DOHH2 (cell line): ENCODE results near the gene CD27.
"Not testable (repeated sequence)": the region's sequence is repeated elsewhere in the genome, so short reads cannot be mapped to it uniquely, and the experiment has no call there.

Experiments
- H3F3A ChIP-seq: fragments of 200-600 bp; sonication (generic), shearing (Covaris generic); 2 replicates; pipeline ENCODE4 v1.6.0; 2016; ENCODE audit warnings: antibody characterized with exemption, mild to moderate bottlenecking; ENCODE audit not compliant: control insufficient read depth, insufficient read depth
- H3K27ac ChIP-seq: fragments of 200-600 bp; sonication (generic); 2 replicates; pipeline ENCODE4 v1.5.1; 2014; ENCODE audit warnings: low read depth, mild to moderate bottlenecking, low read length, moderate library complexity
- H3K27me3 ChIP-seq: fragments of 200-600 bp; sonication (generic); 2 replicates; pipeline ENCODE4 v1.6.1; 2014; ENCODE audit warnings: mild to moderate bottlenecking, low read length, mixed read lengths; ENCODE audit not compliant: control insufficient read depth
- H3K36me3 ChIP-seq: fragments of 200-600 bp; sonication (generic); 2 replicates; pipeline ENCODE4 v1.6.1; 2014; ENCODE audit warnings: mild to moderate bottlenecking, low read length, moderate library complexity, mixed read lengths; ENCODE audit not compliant: control insufficient read depth
- H3K4me1 ChIP-seq: fragments of 200-600 bp; sonication (generic); 2 replicates; pipeline ENCODE4 v1.6.1; 2014; ENCODE audit warnings: mild to moderate bottlenecking, low read length, mixed read lengths; ENCODE audit not compliant: control insufficient read depth
- H3K4me2 ChIP-seq: fragments of 200-600 bp; sonication (generic); 2 replicates; pipeline ENCODE4 v1.6.0; 2014; ENCODE audit warnings: mild to moderate bottlenecking, low read length, moderate library complexity
- H3K4me3 ChIP-seq: fragments of 200-600 bp; sonication (generic); 2 replicates; pipeline ENCODE4 v1.5.1; 2014; ENCODE audit warnings: mild to moderate bottlenecking, low read length, mixed read lengths
- H3K79me2 ChIP-seq: fragments of 200-600 bp; sonication (generic); 2 replicates; pipeline ENCODE4 v1.6.1; 2014; ENCODE audit warnings: mild to moderate bottlenecking, low read length, mixed read lengths; ENCODE audit not compliant: control insufficient read depth
- H3K9me2 ChIP-seq: fragments of 200-600 bp; sonication (generic); replicated peaks from 2 replicates; pipeline ENCODE4 v1.6.1; 2014; ENCODE audit warnings: mild to moderate bottlenecking, low read length, mixed read lengths; ENCODE audit not compliant: control insufficient read depth
- H3K9me3 ChIP-seq: fragments of 200-600 bp; sonication (generic); 2 replicates; pipeline ENCODE4 v1.6.1; 2014; ENCODE audit warnings: antibody characterized with exemption, low read length, mixed read lengths; ENCODE audit not compliant: control insufficient read depth, insufficient read depth
- H4K20me1 ChIP-seq: fragments of 200-600 bp; sonication (generic); 2 replicates; pipeline ENCODE4 v1.6.0; 2014; ENCODE audit warnings: low read depth, mild to moderate bottlenecking, antibody characterized with exemption, low read length, moderate library complexity; ENCODE audit not compliant: control insufficient read depth, insufficient read depth
- CTCF ChIP-seq: fragments of 200-600 bp; sonication (generic); IDR thresholded peaks from one replicate; pipeline ENCODE4 v1.5.1; 2014; ENCODE audit warnings: antibody characterized with exemption, mild to moderate bottlenecking, low read depth, low read length; ENCODE audit not compliant: poor library complexity, severe bottlenecking
- EZH2phosphoT487 ChIP-seq: fragments of 200-600 bp; sonication (generic); IDR thresholded peaks from 2 replicates; pipeline ENCODE4 v1.6.1; 2017; ENCODE audit warnings: borderline replicate concordance, mild to moderate bottlenecking, antibody characterized with exemption, low read length, moderate library complexity, mixed read lengths

Gene CD27

GRCh38 chr12:6464531-6464930 lies 19.8 kb downstream of the CD27 start:
- H4K20me1 ChIP-seq = no peaks in the 10 kb centered on the region
- H3F3A ChIP-seq = peaks cover 18% of the 10 kb centered on the region
- no peak overlapping the region for H3K27ac ChIP-seq
- peaks cover 92% of the 10 kb centered on the region for H3K36me3 ChIP-seq
- TF ChIP-seq CTCF (no peak), EZH2phosphoT487 (no peak)
- H3K9me2 ChIP-seq = no peaks in the 10 kb centered on the region
- no peak overlapping the region for H3K4me3 ChIP-seq
- no peaks in the 10 kb centered on the region for H3K9me3 ChIP-seq
- peaks cover 86% of the 10 kb centered on the region for H3K4me1 ChIP-seq
- peaks cover 63% of the 10 kb centered on the region for H3K79me2 ChIP-seq
- H3K4me2 ChIP-seq = no peak overlapping the region
- no peaks in the 10 kb centered on the region for H3K27me3 ChIP-seq

- Histone ChIP-seq H3F3A (peaks cover 18% of the 10 kb centered on the region), H3K4me2 (peak overlapping the region; percentile 17), H3K4me1 (peaks cover 79% of the 10 kb centered on the region), H3K9me3 (no peaks in the 10 kb centered on the region), H3K27ac (peak overlapping the region; percentile 19), H3K4me3 (no peak overlapping the region), H3K36me3 (peaks cover 90% of the 10 kb centered on the region), H3K79me2 (peaks cover 72% of the 10 kb centered on the region), H4K20me1 (no peaks in the 10 kb centered on the region), H3K27me3 (no peaks in the 10 kb centered on the region), H3K9me2 (no peaks in the 10 kb centered on the region)
- peak; percentile 88 for TF ChIP-seq CTCF
- TF ChIP-seq EZH2phosphoT487 = no peak
Observed at GRCh38 chr12:6465467-6466183, 20.9 kb downstream of the CD27 start.

- peak overlapping the region; percentile 19 for H3K27ac ChIP-seq
Observed at GRCh38 chr12:6466184-6466573, 21.4 kb downstream of the CD27 start.

GRCh38 chr12:6466751-6467150 lies 22.0 kb downstream of the CD27 start:
- peaks cover 72% of the 10 kb centered on the region for H3K79me2 ChIP-seq
- not testable (repeated sequence) for H3K9me3 ChIP-seq, H3K4me3 ChIP-seq, H3K27ac ChIP-seq, H3K9me2 ChIP-seq, H4K20me1 ChIP-seq, H3K27me3 ChIP-seq, H3K4me2 ChIP-seq
- peaks cover 17% of the 10 kb centered on the region for H3F3A ChIP-seq
- H3K4me1 ChIP-seq = peaks cover 74% of the 10 kb centered on the region
- H3K36me3 ChIP-seq = peaks cover 79% of the 10 kb centered on the region

More at GRCh38 chr12:6466184-6466573, 21.4 kb downstream of the CD27 start:
- H3K4me2 ChIP-seq = peak overlapping the region; percentile 17; the same call in 1 of the 2 replicates
- no peak overlapping the region for H3K4me3 ChIP-seq
- peaks cover 85% of the 10 kb centered on the region for H3K36me3 ChIP-seq
- H3K9me3 ChIP-seq = no peaks in the 10 kb centered on the region
- H3K4me1 ChIP-seq = peaks cover 76% of the 10 kb centered on the region
- H3F3A ChIP-seq = peaks cover 16% of the 10 kb centered on the region
- no peaks in the 10 kb centered on the region for H3K9me2 ChIP-seq
- H4K20me1 ChIP-seq = no peaks in the 10 kb centered on the region
- no peak for TF ChIP-seq EZH2phosphoT487
- no peak for TF ChIP-seq CTCF
- peaks cover under 1% of the 10 kb centered on the region; the same call in 1 of the 2 replicates for H3K27me3 ChIP-seq
- H3K79me2 ChIP-seq = peaks cover 72% of the 10 kb centered on the region

GRCh38 chr12:6467571-6468282 lies 23.0 kb downstream of the CD27 start:
- peaks cover 67% of the 10 kb centered on the region for H3K79me2 ChIP-seq
- peaks cover 13% of the 10 kb centered on the region for H3F3A ChIP-seq
- H3K4me3 ChIP-seq = peak overlapping the region; percentile 95
- H3K36me3 ChIP-seq = peaks cover 69% of the 10 kb centered on the region
- H3K4me1 ChIP-seq = peaks cover 65% of the 10 kb centered on the region
- H3K9me3 ChIP-seq, H3K9me2 ChIP-seq, H3K27me3 ChIP-seq, H4K20me1 ChIP-seq, H3K27ac ChIP-seq: not testable (repeated sequence)
- H3K4me2 ChIP-seq = peak overlapping the region; percentile 78
